Muscle of leg (tissue), 11 donors: ENCODE results near the gene IFNA2. TPM values are rescaled to one million over a fixed set of nuclear protein-coding genes. Genes with fewer than 3 reads are reported as not detected.
A peak's percentile ranks its signal among the peaks of the same experiment; 100 is the strongest.
"Not testable (repeated sequence)": the region's sequence is repeated elsewhere in the genome, so short reads cannot be mapped to it uniquely, and the experiment has no call there.

Source experiments
- DNase-seq: peaks from one replicate; pipeline ENCODE4 v3.0.0; 2013
- H3K27ac ChIP-seq: one replicate; pipeline ENCODE4 v1.5.1; 2013; ENCODE audit warnings: mild to moderate bottlenecking, low read length, control low read depth
- H3K27me3 ChIP-seq: one replicate; pipeline ENCODE4 v1.6.1; 2013; ENCODE audit warnings: low read length; ENCODE audit not compliant: control insufficient read depth, insufficient read depth
- H3K36me3 ChIP-seq: one replicate; pipeline ENCODE4 v1.6.1; 2013; ENCODE audit warnings: low read length; ENCODE audit not compliant: control insufficient read depth, insufficient read depth
- H3K4me1 ChIP-seq: one replicate; pipeline ENCODE4 v1.6.1; 2013; ENCODE audit warnings: low read length; ENCODE audit not compliant: control insufficient read depth, insufficient read depth
- H3K4me3 ChIP-seq: one replicate; pipeline ENCODE4 v1.5.1; 2013; ENCODE audit warnings: low read length, control low read depth
- H3K9me3 ChIP-seq: replicated peaks from 2 replicates; pipeline ENCODE4 v1.6.1; 2013; ENCODE audit warnings: low read depth, low read length; ENCODE audit not compliant: control insufficient read depth
- WGBS: methylation state at CpG from one replicate; pipeline ENCODE4 v1.1.5; 2013; ENCODE audit warnings: missing lambda C conversion rate; ENCODE audit not compliant: insufficient coverage; 5-methylcytosine and 5-hydroxymethylcytosine counted together
- polyA plus RNA-seq, 8 donors: library from polyadenylated mRNA; unstranded; fragments of 120-200 nt; gene quantifications; one replicate each; pipeline versions ENCODE4 v1.2.1 to v1.2.3, GENCODE V29; 2013; ENCODE audit warnings: inconsistent platforms in 1 of 8, low replicate concordance in 1 of 8; ENCODE audit not compliant: insufficient read length in 8 of 8, insufficient read depth in 1 of 8
- total RNA-seq: library from RNA; stranded (reverse); fragments of 120-200 nt; gene quantifications from one replicate; pipeline ENCODE4 v1.2.4, GENCODE V29; 2013

IFNA2 gene
- total and polyA plus RNA-seq, 9 donors, result 0.09 TPM; not detected in 8

GRCh38 chr9:21381448-21382339 is 3.5 kb downstream of the IFNA2 start:
- Histone ChIP-seq H3K27ac (no peak overlapping the region), H3K36me3 (no peaks in the 10 kb centered on the region), H3K9me3 (no peaks in the 10 kb centered on the region), H3K27me3 (peaks cover 3% of the 10 kb centered on the region), H3K4me3 (no peak overlapping the region), H3K4me1 (no peaks in the 10 kb centered on the region)
- peak; percentile 42 for DNase-seq
- 86% methylated on average over 1 of the region's 5 CpGs for WGBS

DNA sequence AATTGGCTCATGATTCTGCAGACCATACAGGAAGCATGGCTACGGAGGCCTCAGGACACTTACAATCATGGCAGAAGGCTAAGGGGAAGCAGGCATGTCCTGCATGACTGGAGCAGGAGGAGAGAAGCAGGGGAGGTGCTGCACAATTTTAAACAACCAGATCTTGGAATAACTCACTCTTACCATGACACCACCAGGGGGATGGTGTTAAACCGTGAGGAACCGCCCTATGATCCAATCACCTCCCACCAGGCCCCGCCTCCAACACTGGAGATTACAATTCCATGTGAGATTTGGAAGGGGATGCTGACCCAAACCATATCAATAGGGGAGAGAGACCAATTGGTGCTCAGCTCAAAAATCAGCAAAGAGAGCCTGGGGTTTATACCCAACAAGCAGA is 13.7 kb downstream of the IFNA2 start:
- H3K4me1 ChIP-seq, H3K36me3 ChIP-seq, H3K27ac ChIP-seq, DNase-seq, H3K4me3 ChIP-seq, H3K27me3 ChIP-seq, H3K9me3 ChIP-seq: not testable (repeated sequence)
- no CpG with 5 or more reads among the region's 4 CpGs for WGBS

DNA sequence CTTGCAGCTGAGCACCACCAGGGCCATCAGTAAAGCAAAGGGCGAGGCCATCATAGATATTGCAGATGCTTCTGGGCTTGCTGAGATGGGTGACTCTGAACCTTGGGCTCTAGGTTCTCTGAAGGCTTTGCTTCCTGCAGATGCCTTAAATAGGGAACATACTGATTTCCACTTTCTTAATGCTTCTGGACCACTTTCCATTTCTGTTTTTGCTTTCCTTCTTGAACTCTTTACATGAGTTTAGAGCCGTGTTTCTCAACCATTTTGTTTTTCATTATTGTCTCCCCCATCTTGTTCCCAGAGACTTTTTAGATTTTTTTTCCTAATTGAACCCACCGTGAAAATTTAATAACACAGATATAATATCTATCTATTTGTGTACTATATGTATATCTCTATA is 17.2 kb downstream of the IFNA2 start, which contains the start of gene IFNA13:
Gene IFNA13, minus strand, starts transcription at position 101 of the 400 bp plus-strand sequence. Its CDS starts 47 bp downstream, at position 54.
- WGBS, result 75% methylated on average over 1 of the region's 3 CpGs
- Histone ChIP-seq H3K27me3 (peaks cover 2% of the 10 kb centered on the region), H3K4me1 (no peaks in the 10 kb centered on the region), H3K4me3 (no peak within 1 kb of the TSS), H3K36me3 (no peaks in the 10 kb centered on the region), H3K27ac (no peak within 1 kb of the TSS), H3K9me3 (no peaks in the 10 kb centered on the region)
- DNase-seq, result no peak

DNA sequence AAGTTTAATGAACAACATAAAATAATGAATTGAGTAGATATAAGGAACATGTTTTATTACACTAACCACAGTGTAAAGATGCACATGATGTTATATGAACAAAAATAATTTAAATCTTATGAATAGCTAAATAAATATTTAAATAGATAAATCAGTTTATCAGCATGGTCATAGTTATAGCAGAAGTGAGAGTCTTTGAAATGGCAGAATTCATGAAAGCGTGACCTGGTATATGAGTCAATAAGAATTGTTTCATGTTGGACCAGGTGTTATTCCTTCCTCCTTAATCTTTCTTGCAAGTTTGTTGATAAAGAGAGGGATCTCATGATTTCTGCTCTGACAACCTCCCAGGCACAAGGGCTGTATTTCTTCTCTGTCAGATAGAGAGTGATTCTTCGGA is 18.0 kb downstream of the IFNA2 start:
- H3K4me1 ChIP-seq, H3K36me3 ChIP-seq, H3K4me3 ChIP-seq, DNase-seq, H3K27me3 ChIP-seq, H3K9me3 ChIP-seq, H3K27ac ChIP-seq: not testable (repeated sequence)
- WGBS, result no CpG with 5 or more reads among the region's 2 CpGs

- no CpG with 5 or more reads among the region's 8 CpGs for WGBS
- no peak for DNase-seq
- Histone ChIP-seq H3K27ac (no peak overlapping the region), H3K27me3 (peaks cover 2% of the 10 kb centered on the region), H3K36me3 (no peaks in the 10 kb centered on the region), H3K9me3 (no peaks in the 10 kb centered on the region), H3K4me3 (no peak overlapping the region), H3K4me1 (no peaks in the 10 kb centered on the region)
These were observed 22.9 kb downstream of the IFNA2 start for GRCh38 chr9:21362287-21362686.

DNA sequence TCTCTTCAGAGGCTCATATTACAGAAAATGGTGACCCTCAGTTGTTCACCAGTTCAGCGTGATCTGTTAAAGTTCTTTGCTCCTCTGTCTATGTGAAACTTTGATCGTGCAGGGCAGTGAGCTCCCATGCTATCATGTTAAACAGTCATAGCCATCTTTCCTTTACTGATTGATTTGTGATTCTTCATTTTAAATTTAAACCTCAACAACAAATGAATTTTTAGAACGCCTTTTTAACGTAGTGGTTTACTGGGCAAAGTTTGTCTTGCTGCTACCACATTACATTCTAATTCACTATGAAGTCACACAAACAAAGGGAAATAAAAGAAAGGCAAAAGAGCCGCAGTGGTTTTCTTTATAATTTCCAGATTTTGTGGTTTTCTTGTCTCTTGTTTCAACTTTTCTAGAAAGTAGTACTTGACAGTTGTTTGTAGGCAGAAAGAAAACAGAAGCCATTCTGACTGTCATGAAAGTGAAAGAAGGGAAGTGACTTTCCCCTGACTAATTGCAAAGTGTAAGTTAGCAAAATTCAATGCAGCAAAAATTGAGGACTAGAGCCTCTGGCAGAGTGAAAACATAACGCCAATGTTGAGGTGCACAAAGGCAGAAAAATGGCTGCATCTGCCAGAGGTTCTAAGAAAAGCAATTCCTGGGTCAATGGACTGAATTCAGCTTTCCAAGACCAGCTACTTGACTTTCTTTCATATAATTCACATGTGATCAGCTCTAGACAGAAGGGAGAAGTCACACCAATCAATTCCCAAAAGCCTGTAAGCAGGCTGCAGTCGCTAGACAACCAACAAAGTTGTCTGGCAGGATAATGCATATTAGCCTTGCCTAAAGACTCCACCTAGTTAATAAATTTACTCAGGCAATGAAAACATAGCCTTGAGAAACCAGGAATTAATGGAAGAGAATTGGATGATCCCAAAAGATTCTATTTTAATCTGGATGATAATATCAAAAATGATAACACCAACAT is 27.4 kb downstream of the IFNA2 start:
- no peaks in the 10 kb centered on the region for H3K4me1 ChIP-seq
- WGBS, result 27% methylated on average over 2 of the region's 7 CpGs
- no peaks in the 10 kb centered on the region for H3K36me3 ChIP-seq
- no peaks in the 10 kb centered on the region for H3K27me3 ChIP-seq
- H3K27ac ChIP-seq, result no peak overlapping the region
- H3K4me3 ChIP-seq, result no peak overlapping the region
- peak; percentile 37 for DNase-seq
- H3K9me3 ChIP-seq, result no peaks in the 10 kb centered on the region

DNA sequence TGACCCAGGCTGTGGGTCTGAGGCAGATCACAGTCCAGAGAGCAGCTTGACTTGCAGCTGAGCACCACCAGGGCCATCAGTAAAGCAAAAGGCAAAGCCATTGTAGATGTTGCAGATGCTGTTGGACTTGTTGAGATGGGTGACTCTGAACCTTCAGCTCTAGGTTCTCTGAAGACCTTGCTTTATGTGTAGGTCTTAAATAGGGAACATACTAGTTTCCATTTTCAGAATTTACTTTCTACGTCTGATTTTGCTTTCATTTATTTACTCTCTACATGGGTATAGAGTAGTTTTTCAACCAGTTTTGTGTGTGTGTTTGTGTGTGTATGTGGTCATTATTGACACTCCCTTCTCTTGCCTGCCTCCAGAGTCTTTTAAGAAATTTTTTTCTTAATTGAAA is 34.4 kb downstream of the IFNA2 start, which contains the start of gene IFNA6:
Gene IFNA6, minus strand, starts transcription at position 101 of the 400 bp plus-strand sequence. Its CDS starts 0 bp downstream, at position 101.
- no peak within 1 kb of the TSS for H3K27ac ChIP-seq
- no peaks in the 10 kb centered on the region for H3K36me3 ChIP-seq
- H3K4me3 ChIP-seq, result no peak within 1 kb of the TSS
- no peaks in the 10 kb centered on the region for H3K4me1 ChIP-seq
- H3K9me3 ChIP-seq, result no peaks in the 10 kb centered on the region
- H3K27me3 ChIP-seq, result no peaks in the 10 kb centered on the region
- WGBS, result no CpG with 5 or more reads among the region's 1 CpG
- DNase-seq, result no peak

GRCh38 chr9:21348430-21348970 is 36.7 kb downstream of the IFNA2 start:
- Histone ChIP-seq H3K9me3 (no peaks in the 10 kb centered on the region), H3K36me3 (no peaks in the 10 kb centered on the region), H3K4me3 (no peak overlapping the region), H3K27ac (no peak overlapping the region), H3K27me3 (no peaks in the 10 kb centered on the region), H3K4me1 (no peaks in the 10 kb centered on the region)
- 80% methylated on average over 1 of the region's 3 CpGs for WGBS
- DNase-seq, result no peak

GRCh38 chr9:21340735-21341134 is 44.5 kb downstream of the IFNA2 start:
- Histone ChIP-seq H3K9me3 (no peaks in the 10 kb centered on the region), H3K4me3 (no peak overlapping the region), H3K27ac (no peak overlapping the region), H3K27me3 (no peaks in the 10 kb centered on the region), H3K4me1 (no peaks in the 10 kb centered on the region), H3K36me3 (no peaks in the 10 kb centered on the region)
- DNase-seq, result no peak
- no CpG with 5 or more reads among the region's 4 CpGs for WGBS

- Histone ChIP-seq H3K27me3 (no peaks in the 10 kb centered on the region), H3K9me3 (no peaks in the 10 kb centered on the region), H3K27ac (no peak overlapping the region), H3K4me3 (no peak overlapping the region), H3K4me1 (peaks cover 10% of the 10 kb centered on the region), H3K36me3 (peaks cover 6% of the 10 kb centered on the region)
- DNase-seq, result no peak
These were observed 48.7 kb downstream of the IFNA2 start for GRCh38 chr9:21336457-21336856.
